ENCODE data around the gene PTMS. TPM values are rescaled to one million over a fixed set of nuclear protein-coding genes. Genes with fewer than 3 reads are reported as not detected.

Gene PTMS
- total and polyA plus RNA-seq, 2 of the 13 experiments (the other 11 are each of a cell fraction or from before 2014, with no cell fraction given): 40.5 to 82.4 TPM

- TF ChIP-seq EED (CRISPR knock-in tag; IDR thresholded peaks at IDR 0.05) (peak; percentile 82; the same call in 1 of the 2 replicates), MYC (CRISPR knock-in tag; IDR thresholded peaks at IDR 0.05; ENCODE audit: borderline replicate concordance) (peak; percentile 69), POGZ (CRISPR knock-in tag; IDR thresholded peaks at IDR 0.05) (peak; percentile 28), FOSL2 (CRISPR knock-in tag; IDR thresholded peaks at IDR 0.05) (peak; percentile 37), ZFP62 (CRISPR knock-in tag; IDR thresholded peaks at IDR 0.05) (no peak), CBX5 (CRISPR knock-in tag; IDR thresholded peaks at IDR 0.05; ENCODE audit: borderline replicate concordance) (peak; percentile 61; the same call in 1 of the 2 replicates), KAT2B (IDR thresholded peaks at IDR 0.05; ENCODE audit: borderline replicate concordance, low read depth, low read length) (no peak), CENPT (CRISPR knock-in tag; IDR thresholded peaks at IDR 0.05; ENCODE audit: low read depth) (0 out of 2 replicates have a peak, but pooled peaks have one; percentile 53), ZSCAN29 (CRISPR knock-in tag; conservative IDR thresholded peaks at IDR 0.05) (peak; percentile 78; the same call in 1 of the 2 replicates), ATF7 (IDR thresholded peaks at IDR 0.05) (peak; percentile 94), ATF7 (CRISPR knock-in tag; IDR thresholded peaks at IDR 0.05) (peak; percentile 90), PHF21A (CRISPR knock-in tag; IDR thresholded peaks at IDR 0.05) (peak; percentile 32; the same call in 1 of the 2 replicates), ZBTB39 (CRISPR knock-in tag; IDR thresholded peaks at IDR 0.05) (peak; percentile 51; the same call in 1 of the 2 replicates), JDP2 (CRISPR knock-in tag; IDR thresholded peaks at IDR 0.05; ENCODE audit: borderline replicate concordance) (no peak), GMEB1 (CRISPR knock-in tag; IDR thresholded peaks at IDR 0.05; ENCODE audit: borderline replicate concordance) (peak; percentile 73), NCOA1 (CRISPR knock-in tag; IDR thresholded peaks at IDR 0.05) (0 out of 2 replicates have a peak, but pooled peaks have one; percentile 27)
- TF ChIP-seq, protein P1, sequence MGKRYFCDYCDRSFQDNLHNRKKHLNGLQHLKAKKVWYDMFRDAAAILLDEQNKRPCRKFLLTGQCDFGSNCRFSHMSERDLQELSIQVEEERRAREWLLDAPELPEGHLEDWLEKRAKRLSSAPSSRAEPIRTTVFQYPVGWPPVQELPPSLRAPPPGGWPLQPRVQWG (CRISPR knock-in tag; IDR thresholded peaks at IDR 0.05; ENCODE audit: borderline replicate concordance, low read depth): no peak
- TF ChIP-seq, protein P2, sequence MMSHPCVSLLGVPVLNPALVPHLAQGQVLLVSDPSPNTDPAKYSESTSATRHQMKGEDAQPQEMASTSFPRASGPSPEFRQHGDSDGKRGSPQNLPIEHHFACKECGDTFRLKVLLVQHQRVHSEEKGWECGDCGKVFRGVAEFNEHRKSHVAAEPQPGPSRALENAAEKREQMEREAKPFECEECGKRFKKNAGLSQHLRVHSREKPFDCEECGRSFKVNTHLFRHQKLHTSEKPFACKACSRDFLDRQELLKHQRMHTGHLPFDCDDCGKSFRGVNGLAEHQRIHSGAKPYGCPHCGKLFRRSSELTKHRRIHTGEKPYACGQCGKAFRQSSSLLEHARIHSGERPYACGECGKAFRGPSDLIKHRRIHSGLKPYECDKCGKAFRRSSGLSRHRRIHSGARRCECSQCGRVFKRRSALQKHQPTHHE (CRISPR knock-in tag; IDR thresholded peaks at IDR 0.05; ENCODE audit: borderline replicate concordance): no peak
- TF ChIP-seq, protein P3, sequence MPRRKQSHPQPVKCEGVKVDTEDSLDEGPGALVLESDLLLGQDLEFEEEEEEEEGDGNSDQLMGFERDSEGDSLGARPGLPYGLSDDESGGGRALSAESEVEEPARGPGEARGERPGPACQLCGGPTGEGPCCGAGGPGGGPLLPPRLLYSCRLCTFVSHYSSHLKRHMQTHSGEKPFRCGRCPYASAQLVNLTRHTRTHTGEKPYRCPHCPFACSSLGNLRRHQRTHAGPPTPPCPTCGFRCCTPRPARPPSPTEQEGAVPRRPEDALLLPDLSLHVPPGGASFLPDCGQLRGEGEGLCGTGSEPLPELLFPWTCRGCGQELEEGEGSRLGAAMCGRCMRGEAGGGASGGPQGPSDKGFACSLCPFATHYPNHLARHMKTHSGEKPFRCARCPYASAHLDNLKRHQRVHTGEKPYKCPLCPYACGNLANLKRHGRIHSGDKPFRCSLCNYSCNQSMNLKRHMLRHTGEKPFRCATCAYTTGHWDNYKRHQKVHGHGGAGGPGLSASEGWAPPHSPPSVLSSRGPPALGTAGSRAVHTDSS (CRISPR knock-in tag; conservative IDR thresholded peaks at IDR 0.05): no peak
- TF ChIP-seq, protein P4, sequence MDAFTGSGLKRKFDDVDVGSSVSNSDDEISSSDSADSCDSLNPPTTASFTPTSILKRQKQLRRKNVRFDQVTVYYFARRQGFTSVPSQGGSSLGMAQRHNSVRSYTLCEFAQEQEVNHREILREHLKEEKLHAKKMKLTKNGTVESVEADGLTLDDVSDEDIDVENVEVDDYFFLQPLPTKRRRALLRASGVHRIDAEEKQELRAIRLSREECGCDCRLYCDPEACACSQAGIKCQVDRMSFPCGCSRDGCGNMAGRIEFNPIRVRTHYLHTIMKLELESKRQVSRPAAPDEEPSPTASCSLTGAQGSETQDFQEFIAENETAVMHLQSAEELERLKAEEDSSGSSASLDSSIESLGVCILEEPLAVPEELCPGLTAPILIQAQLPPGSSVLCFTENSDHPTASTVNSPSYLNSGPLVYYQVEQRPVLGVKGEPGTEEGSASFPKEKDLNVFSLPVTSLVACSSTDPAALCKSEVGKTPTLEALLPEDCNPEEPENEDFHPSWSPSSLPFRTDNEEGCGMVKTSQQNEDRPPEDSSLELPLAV (CRISPR knock-in tag; conservative IDR thresholded peaks at IDR 0.05; ENCODE audit: low read depth): no peak
These were observed 13.0 kb upstream of the PTMS start, which contains the start of gene MLF2 (continued) for GRCh38 chr12:6752921-6753771.

All from HepG2 (cell line).